H1 (cell line): ENCODE results near the gene ITPKB. TPM values are rescaled to one million over a fixed set of nuclear protein-coding genes. Genes with fewer than 3 reads are reported as not detected.

Experiments
- CTCF ChIA-PET: fragments of 300-600 bp; sonication (Branson Sonifier 250); formaldehyde crosslinking; loops from one replicate; lab custom pipeline; 2021; ENCODE audit not compliant: partially characterized antibody; lab: Charles Lee
- POLR2A ChIA-PET: fragments of 300-600 bp; sonication (Branson Sonifier 250); formaldehyde crosslinking; loops from one replicate; lab custom pipeline; 2021; ENCODE audit warnings: inconsistent platforms; ENCODE audit not compliant: partially characterized antibody; lab: Charles Lee
- DNase-seq, 2 experiments: peaks; one replicate each; pipeline versions ENCODE4 v3.0.0 to v3.0.0-alpha.2; 2010 to 2022; ENCODE audit warnings: low spot score in 2 of 2, low read depth in 1 of 2, mixed read lengths in 1 of 2
- FAIRE-seq: peaks from 2 replicates; lab custom pipeline; 2011; peaks lifted over from hg19 to GRCh38; lab: Jason Lieb, UNC
- H2AFZ ChIP-seq: 2 replicates; pipeline ENCODE4 v1.8.1; 2012; ENCODE audit warnings: low read length, inconsistent platforms
- H2AK5ac ChIP-seq: 2 replicates; pipeline ENCODE4 v1.6.1; 2013; ENCODE audit warnings: low read depth, low read length
- H2BK120ac ChIP-seq: replicated peaks from 2 replicates; pipeline ENCODE3; 2013; ENCODE audit warnings: low read depth, low read length, inconsistent platforms
- H2BK12ac ChIP-seq: 2 replicates; pipeline ENCODE4 v1.6.1; 2013; ENCODE audit warnings: low read depth, low read length
- H2BK15ac ChIP-seq: 2 replicates; pipeline ENCODE4 v1.6.1; 2013; ENCODE audit warnings: low read length
- H2BK20ac ChIP-seq: 2 replicates; pipeline ENCODE4 v1.6.1; 2013; ENCODE audit warnings: low read length
- H2BK5ac ChIP-seq: 2 replicates; pipeline ENCODE4 v1.6.1; 2013; ENCODE audit warnings: low read depth, low read length
- H3K14ac ChIP-seq: 2 replicates; pipeline ENCODE4 v1.6.1; 2013; ENCODE audit warnings: inconsistent platforms; ENCODE audit not compliant: insufficient read length
- H3K18ac ChIP-seq: 2 replicates; pipeline ENCODE4 v1.6.1; 2013; ENCODE audit warnings: low read length; ENCODE audit errors: extremely low read depth
- H3K23ac ChIP-seq: 2 replicates; pipeline ENCODE4 v1.6.1; 2013; ENCODE audit warnings: inconsistent platforms; ENCODE audit not compliant: insufficient read length
- H3K23me2 ChIP-seq: 2 replicates; pipeline ENCODE4 v1.6.1; 2013; ENCODE audit warnings: low read depth, low read length
- H3K27ac ChIP-seq: 2 replicates; pipeline ENCODE4 v1.6.1; 2011; ENCODE audit warnings: low read depth, low read length, inconsistent platforms
- H3K27me3 ChIP-seq, 4 experiments: replicated peaks in 1 of 4; 1 replicate in 1 of 4; 2 replicates in 3 of 4; pipeline versions ENCODE4 v1.6.1 to v1.8.1; 2011 to 2013; ENCODE audit warnings: low read length in 3 of 4, mild to moderate bottlenecking in 3 of 4, inconsistent platforms in 2 of 4, mixed read lengths in 2 of 4, moderate library complexity in 1 of 4; ENCODE audit not compliant: control insufficient read depth in 3 of 4, insufficient read depth in 3 of 4; ENCODE audit errors: extremely low read depth in 1 of 4
- H3K36me3 ChIP-seq, 4 experiments: 2 replicates each; pipeline versions ENCODE4 v1.6.1 to v1.8.1; 2011 to 2013; ENCODE audit warnings: mild to moderate bottlenecking in 4 of 4, low read length in 3 of 4, moderate library complexity in 2 of 4, control low read depth in 1 of 4, inconsistent platforms in 1 of 4; ENCODE audit not compliant: insufficient read depth in 4 of 4, control insufficient read depth in 2 of 4
- H3K4ac ChIP-seq: replicated peaks from 2 replicates; pipeline ENCODE3; 2013; ENCODE audit warnings: low read length, low read depth, mixed read lengths, inconsistent platforms; ENCODE audit not compliant: insufficient read length
- H3K4me1 ChIP-seq, 4 experiments: replicated peaks in 1 of 4; 1 replicate in 1 of 4; 2 replicates in 3 of 4; pipeline versions ENCODE4 v1.6.1 to v1.8.1; 2011 to 2013; ENCODE audit warnings: low read length in 3 of 4, inconsistent platforms in 2 of 4, mixed read lengths in 1 of 4; ENCODE audit not compliant: insufficient read depth in 4 of 4, control insufficient read depth in 3 of 4
- H3K4me2 ChIP-seq, 2 experiments: 2 replicates each; pipeline versions ENCODE4 v1.6.1 to v1.8.1; 2011 to 2013; ENCODE audit warnings: low read depth in 2 of 2, low read length in 2 of 2, control low read depth in 1 of 2, inconsistent platforms in 1 of 2, mild to moderate bottlenecking in 1 of 2; ENCODE audit not compliant: insufficient read depth in 1 of 2
- H3K4me3 ChIP-seq, 4 experiments: fragments of 200-600, 300-600 bp in 1 of 4; sonication (generic), shearing (Covaris generic), sonication (Bioruptor Twin) in 1 of 4; 2 replicates each; pipeline versions ENCODE4 v1.5.1 to v1.8.1; 2011 to 2016; ENCODE audit warnings: low read length in 4 of 4, low read depth in 3 of 4, control low read depth in 2 of 4, inconsistent platforms in 2 of 4, mild to moderate bottlenecking in 2 of 4, mixed read lengths in 1 of 4, moderate library complexity in 1 of 4; ENCODE audit not compliant: insufficient read depth in 2 of 4; ENCODE audit errors: extremely low read depth in 1 of 4
- H3K56ac ChIP-seq: replicated peaks from 2 replicates; pipeline ENCODE3; 2013; ENCODE audit warnings: low read depth, mild to moderate bottlenecking, mixed read lengths, low read length, inconsistent platforms; ENCODE audit not compliant: insufficient read length
- H3K79me1 ChIP-seq: 2 replicates; pipeline ENCODE4 v1.6.1; 2013; ENCODE audit warnings: low read depth, low read length, control low read depth
- H3K79me2 ChIP-seq, 2 experiments: 2 replicates each; pipeline versions ENCODE4 v1.6.1 to v1.8.1; 2012 to 2013; ENCODE audit warnings: low read length in 2 of 2, mild to moderate bottlenecking in 2 of 2, inconsistent platforms in 1 of 2; ENCODE audit not compliant: insufficient read depth in 2 of 2, control insufficient read depth in 1 of 2
- H3K9ac ChIP-seq, 4 experiments: replicated peaks in 1 of 4; 1 replicate in 1 of 4; 2 replicates in 3 of 4; pipeline versions ENCODE4 v1.6.1 to v1.8.1; 2011 to 2013; ENCODE audit warnings: low read depth in 3 of 4, low read length in 3 of 4, control low read depth in 2 of 4, mild to moderate bottlenecking in 2 of 4, moderate library complexity in 2 of 4, inconsistent platforms in 1 of 4; ENCODE audit errors: extremely low read depth in 1 of 4
- H3K9me3 ChIP-seq, 2 experiments: 2 replicates each; pipeline versions ENCODE4 v1.6.1 to v1.8.1; 2012 to 2013; ENCODE audit warnings: mild to moderate bottlenecking in 2 of 2, moderate library complexity in 2 of 2, control low read depth in 1 of 2, inconsistent platforms in 1 of 2, low read depth in 1 of 2, low read length in 1 of 2, mixed read lengths in 1 of 2; ENCODE audit not compliant: insufficient read depth in 2 of 2
- H4K20me1 ChIP-seq, 2 experiments: replicated peaks in 1 of 2; 2 replicates each; pipeline versions ENCODE3 to v1.8.1; 2011 to 2013; ENCODE audit warnings: inconsistent platforms in 2 of 2, low read length in 2 of 2, mild to moderate bottlenecking in 1 of 2; ENCODE audit not compliant: insufficient read depth in 2 of 2, control insufficient read depth in 1 of 2
- H4K5ac ChIP-seq: 2 replicates; pipeline ENCODE4 v1.6.1; 2013; ENCODE audit warnings: low read length, low read depth, mixed read lengths, inconsistent platforms; ENCODE audit not compliant: insufficient read length
- H4K8ac ChIP-seq: 2 replicates; pipeline ENCODE4 v1.8.0; 2013; ENCODE audit warnings: mild to moderate bottlenecking, moderate library complexity, low read length, inconsistent platforms; ENCODE audit not compliant: insufficient read depth; ENCODE audit errors: extremely low read depth
- H4K91ac ChIP-seq: replicated peaks from 2 replicates; pipeline ENCODE3; 2013; ENCODE audit warnings: low read length, mixed read lengths, inconsistent platforms; ENCODE audit not compliant: insufficient read length
- BCL11A ChIP-seq, 2 experiments: IDR thresholded peaks; one replicate each; pipeline ENCODE4 v1.6.1; 2011; ENCODE audit warnings: low read depth in 2 of 2, low read length in 2 of 2, mild to moderate bottlenecking in 2 of 2
- NRF1 ChIP-seq: IDR thresholded peaks from 2 replicates; pipeline ENCODE4 v1.6.1; 2011; ENCODE audit warnings: mild to moderate bottlenecking, low read depth, low read length, improper control_type of control experiment
- WGBS, 2 experiments: shearing (Covaris generic) in 1 of 2; methylation state at CpG; one replicate each; pipeline versions ENCODE4 v1.1.6 to v1.1.7; 2013 to 2015; ENCODE audit warnings: low lambda C conversion rate in 2 of 2, mixed read lengths in 2 of 2, inconsistent platforms in 1 of 2, low coverage in 1 of 2, missing lambda C conversion rate in 1 of 2; ENCODE audit not compliant: insufficient replicate concordance in 2 of 2, insufficient coverage in 1 of 2, insufficient read length in 1 of 2; ENCODE audit errors: extremely low coverage in 1 of 2, missing lambda C conversion rate in 1 of 2; 5-methylcytosine and 5-hydroxymethylcytosine counted together
- polyA plus RNA-seq, 7 experiments: library from polyadenylated mRNA; depleted of rRNA in 3 of 7; stranded (reverse) in 5 of 7; unstranded in 2 of 7; fragments of >200 nt in 5 of 7; fragments of 200-250 nt in 2 of 7; gene quantifications; 1 replicate in 5 of 7; 2 replicates in 1 of 7; 4 replicates in 1 of 7; pipeline versions ENCODE4 v1.2.1 to v1.2.3, GENCODE V29; 2011 to 2013; ENCODE audit warnings: missing spikeins in 2 of 7, mixed read lengths in 2 of 7
- total RNA-seq: library from RNA; stranded (reverse); fragmentation: NEBNext Ultra II Directional; extraction: Animal tissue kit (Norgen Biotek cat#: 25700); gene quantifications from 2 replicates; pipeline ENCODE4 v1.2.1, GENCODE V29; 2021

Gene ITPKB
- total and polyA plus RNA-seq, 2 of the 8 experiments (the other 6 are each of a cell fraction or from before 2014, with no cell fraction given) = 1.7 to 4.8 TPM

DNA sequence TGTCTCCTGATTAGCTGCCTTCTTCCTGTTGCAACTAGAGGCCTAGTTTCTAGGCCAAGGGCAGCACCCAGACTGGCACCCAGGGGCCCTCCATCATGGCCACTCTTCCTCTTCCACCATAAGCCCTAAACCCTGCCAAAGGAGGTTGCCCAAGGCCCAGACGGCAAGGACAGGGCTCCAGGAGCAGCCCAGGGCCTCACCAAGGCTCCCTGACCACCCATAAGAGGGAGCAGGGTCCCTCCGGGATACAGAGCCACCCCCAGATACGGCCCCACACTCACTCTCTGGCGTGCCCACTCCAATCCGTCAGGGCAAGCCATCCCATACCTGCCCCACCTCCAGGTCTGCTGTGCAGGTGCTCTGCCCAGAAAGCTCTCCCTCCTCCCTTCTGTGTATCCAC is 79.9 kb downstream of the ITPKB start:
- CTCF ChIA-PET = interaction anchor here (0.6 to 1.7 kb wide), 6 partner anchors 9 to 165 kb away, joined by 3 to 5 read pairs (median 3); no protein-coding TSS in a partner anchor
- Histone ChIP-seq H3K14ac (no peak overlapping the region), H3K4me1 (peaks cover 7 to 31% (median 17%) of the 10 kb centered on the region in 4 experiments)

More for the DNA sequence above, 79.9 kb downstream of the ITPKB start:
- 94% methylated on average over 5 of the region's 5 CpGs; no CpG with 5 or more reads in 1 of the 2 experiments for WGBS, 2 experiments
- Histone ChIP-seq H4K91ac (no peak overlapping the region), H3K27ac (no peak overlapping the region), H3K23me2 (no peaks in the 10 kb centered on the region), H4K5ac (no peak overlapping the region), H2BK120ac (no peak overlapping the region), H2BK15ac (peak overlapping the region; percentile 61; the same call in 1 of the 2 replicates), H3K23ac (no peak overlapping the region), H4K8ac (peak overlapping the region; percentile 16; the same call in 1 of the 2 replicates), H3K9me3 (no peaks in the 10 kb centered on the region), H2AFZ (no peak overlapping the region), H3K79me1 (no peaks in the 10 kb centered on the region), H3K56ac (no peak overlapping the region), H2AK5ac (peak overlapping the region; percentile 92; the same call in 1 of the 2 replicates), H4K20me1 (no peaks in the 10 kb centered on the region), H3K4me2 (no peak overlapping the region), H3K4me3 (no peak overlapping the region), H3K79me2 (no peaks in the 10 kb centered on the region), H2BK5ac (no peak overlapping the region), H3K9ac (no peak overlapping the region), H3K18ac (no peak overlapping the region), H2BK12ac (peak overlapping the region; percentile 29; the same call in 1 of the 2 replicates), H3K36me3 (no peaks in the 10 kb centered on the region), H3K4ac (no peak overlapping the region), H2BK20ac (no peak overlapping the region), H3K27me3 (no peaks in the 10 kb centered on the region)
- POLR2A ChIA-PET = no interaction called here
- FAIRE-seq (no peak), DNase-seq (no peak)
- TF ChIP-seq BCL11A (IDR thresholded peaks at IDR 0.05; ENCODE audit: low read depth in 2 of 2, low read length in 2 of 2) = no peak
- no peak for TF ChIP-seq NRF1
